HEK293 (cell line): ENCODE results near the gene KCNJ9.

Experiments used
- CTCF ChIA-PET: fragments of 350-600 bp; formaldehyde crosslinking; extraction: SDS; loops from one replicate; lab custom pipeline; 2021; ENCODE audit warnings: antibody characterized with exemption; lab: Yijun Ruan, JAX
- POLR2A ChIA-PET: fragments of 300-600 bp; formaldehyde crosslinking; extraction: SDS; loops from one replicate; lab custom pipeline; 2020; ENCODE audit warnings: antibody characterized with exemption, inconsistent platforms; lab: Yijun Ruan, JAX
- H3K27ac ChIP-seq: fragments of 200-500 bp; sonication (Bioruptor generic); 2 replicates; pipeline ENCODE4 v1.5.1; 2014; ENCODE audit warnings: low read depth, low read length, control low read depth, inconsistent platforms; ENCODE audit errors: extremely low read depth
- H3K36me3 ChIP-seq, 2 experiments: fragments of 200-500 bp in 1 of 2; sonication (Bioruptor generic) in 1 of 2; 1 replicate in 1 of 2; 2 replicates in 1 of 2; pipeline ENCODE4 v1.5.1; 2014 to 2017; ENCODE audit warnings: inconsistent platforms in 2 of 2, low read length in 2 of 2; ENCODE audit not compliant: control insufficient read depth in 2 of 2, insufficient read depth in 1 of 2
- H3K4me1 ChIP-seq: fragments of 200-500 bp; sonication (Bioruptor generic); 2 replicates; pipeline ENCODE4 v1.5.1; 2014; ENCODE audit warnings: mild to moderate bottlenecking, low read length, inconsistent platforms; ENCODE audit not compliant: control insufficient read depth, insufficient read depth
- H3K4me3 ChIP-seq: 2 replicates; pipeline ENCODE4 v1.5.1; 2011; ENCODE audit warnings: low read depth, mild to moderate bottlenecking, control low read depth, low read length, moderate library complexity
- H3K9me3 ChIP-seq: fragments of 200-500 bp; sonication (Bioruptor generic); 2 replicates; pipeline ENCODE4 v1.5.1; 2014; ENCODE audit warnings: low read depth, low read length, inconsistent platforms; ENCODE audit not compliant: control insufficient read depth, insufficient read depth
- CTCF ChIP-seq: fragments of 450-650 bp; formaldehyde crosslinking; IDR thresholded peaks from 2 replicates; pipeline ENCODE4 v1.5.1; 2016; ENCODE audit warnings: missing biosample characterization, missing genetic modification characterization
- ELK4 ChIP-seq: IDR thresholded peaks from 2 replicates; pipeline ENCODE4 v1.6.1; 2011; ENCODE audit warnings: mild to moderate bottlenecking, low read depth, low read length, borderline replicate concordance
- SCRT2 ChIP-seq: fragments of 450-650 bp; formaldehyde crosslinking; IDR thresholded peaks from 2 replicates; pipeline ENCODE4 v1.5.1; 2016; ENCODE audit warnings: missing biosample characterization, missing genetic modification characterization
- ZBTB26 ChIP-seq: fragments of 450-650 bp; formaldehyde crosslinking; optimal IDR thresholded peaks from 2 replicates; pipeline ENCODE3; 2016; ENCODE audit warnings: missing biosample characterization, mild to moderate bottlenecking, missing genetic modification characterization
- ZBTB49 ChIP-seq: fragments of 450-650 bp; formaldehyde crosslinking; IDR thresholded peaks from 2 replicates; pipeline ENCODE4 v1.5.1; 2016; ENCODE audit warnings: missing biosample characterization, missing genetic modification characterization, low read depth
- ZFHX2 ChIP-seq: fragments of 450-650 bp; formaldehyde crosslinking; conservative IDR thresholded peaks from 2 replicates; pipeline ENCODE4 v1.5.1; 2016; ENCODE audit warnings: missing biosample characterization, missing genetic modification characterization
- ZNF112 ChIP-seq: fragments of 450-650 bp; formaldehyde crosslinking; IDR thresholded peaks from 2 replicates; pipeline ENCODE4 v1.5.0; 2017; ENCODE audit warnings: missing biosample characterization, missing genetic modification characterization
- ZNF174 ChIP-seq: fragments of 450-650 bp; formaldehyde crosslinking; IDR thresholded peaks from 2 replicates; pipeline ENCODE4 v1.5.0; 2017; ENCODE audit warnings: missing biosample characterization, mild to moderate bottlenecking, missing genetic modification characterization
- ZNF341 ChIP-seq: fragments of 450-650 bp; formaldehyde crosslinking; IDR thresholded peaks from 2 replicates; pipeline ENCODE4; 2016; ENCODE audit warnings: low read depth, missing biosample characterization, missing genetic modification characterization
- ZNF654 ChIP-seq: fragments of 450-650 bp; formaldehyde crosslinking; IDR thresholded peaks from 2 replicates; pipeline ENCODE4 v1.5.1; 2016; ENCODE audit warnings: low read depth, missing biosample characterization, missing genetic modification characterization
- ZSCAN18 ChIP-seq: fragments of 450-650 bp; formaldehyde crosslinking; IDR thresholded peaks from 2 replicates; pipeline ENCODE4 v1.5.1; 2016; ENCODE audit warnings: missing biosample characterization, missing genetic modification characterization

Gene KCNJ9

GRCh38 chr1:160056648-160057169, 24.6 kb upstream of the KCNJ9 start:
- CTCF ChIA-PET: interaction anchor here (0.7 to 25.0 kb wide), 5 partner anchors 10 to 51 kb away, joined by 3 to 541 read pairs (median 4); partner anchors contain the start of gene KCNJ9
- no peak overlapping the region for H3K27ac ChIP-seq
- TF ChIP-seq ZBTB49 (tag by site-specific recombination): no peak
- no peak for TF ChIP-seq SCRT2 (tag by site-specific recombination)
- no peak for TF ChIP-seq ZFHX2 (tag by site-specific recombination)
- no peak for TF ChIP-seq ZBTB26 (tag by site-specific recombination)
- no peak for TF ChIP-seq ZNF174
- no peak for TF ChIP-seq ZSCAN18 (tag by site-specific recombination)
- TF ChIP-seq ZNF112 (tag by site-specific recombination): no peak
- POLR2A ChIA-PET: interaction anchor here (1.0 kb wide), 1 partner anchor 25 kb away, joined by 3 read pairs; the partner anchor contains the start of gene PIGM
- no peak overlapping the region for H3K4me3 ChIP-seq
- H3K4me1 ChIP-seq: no peaks in the 10 kb centered on the region
- H3K9me3 ChIP-seq: no peaks in the 10 kb centered on the region
- no peaks in the 10 kb centered on the region for H3K36me3 ChIP-seq

- H3K4me3 ChIP-seq: no peak overlapping the region
- H3K27ac ChIP-seq: no peak overlapping the region
- no peaks in the 10 kb centered on the region for H3K4me1 ChIP-seq
- H3K36me3 ChIP-seq: no peaks in the 10 kb centered on the region
- TF ChIP-seq ELK4 (no peak), ZNF654 (tag by site-specific recombination) (peak; percentile 20; the same call in 1 of the 2 replicates), ZNF341 (tag by site-specific recombination) (peak; percentile 41; the same call in 1 of the 2 replicates), CTCF (tag by site-specific recombination) (0 out of 2 replicates have a peak, but pooled peaks have one; percentile 14)
- ChIA-PET CTCF (interaction anchor here (0.9 to 25.0 kb wide), 10 partner anchors 8 to 194 kb away, joined by 3 to 541 read pairs (median 4); partner anchors contain the start of genes KCNJ10, KCNJ9 and PIGM), POLR2A (no interaction called here)
- no peaks in the 10 kb centered on the region for H3K9me3 ChIP-seq
Observed at GRCh38 chr1:160058087-160058486, 23.3 kb upstream of the KCNJ9 start.
